AG04449 (cell line): ENCODE results near the gene IGSF21.

Source experiments
- CTCF ChIA-PET: fragments of 350-600 bp; formaldehyde crosslinking; extraction: SDS; loops from one replicate; lab custom pipeline; 2021; ENCODE audit warnings: antibody characterized with exemption; lab: Yijun Ruan, JAX
- POLR2A ChIA-PET: fragments of 400-600, 350-600 bp; formaldehyde crosslinking; extraction: SDS; loops from one replicate; lab custom pipeline; 2020; ENCODE audit warnings: antibody characterized with exemption, inconsistent platforms; lab: Yijun Ruan, JAX
- DNase-seq: peaks from one replicate; pipeline ENCODE4 v3.0.0-alpha.2; 2010; ENCODE audit warnings: low read depth, low spot score
- H3K4me3 ChIP-seq: 2 replicates; pipeline ENCODE4 v1.5.1; 2011; ENCODE audit warnings: low read depth, mild to moderate bottlenecking, control low read depth, low read length
- CTCF ChIP-seq: IDR thresholded peaks from one replicate; pipeline ENCODE4 v1.5.1; 2011; ENCODE audit warnings: mild to moderate bottlenecking, moderate library complexity, low read length, control low read depth, inconsistent platforms; ENCODE audit not compliant: insufficient read depth; ENCODE audit errors: missing control alignments

Gene IGSF21

DNA sequence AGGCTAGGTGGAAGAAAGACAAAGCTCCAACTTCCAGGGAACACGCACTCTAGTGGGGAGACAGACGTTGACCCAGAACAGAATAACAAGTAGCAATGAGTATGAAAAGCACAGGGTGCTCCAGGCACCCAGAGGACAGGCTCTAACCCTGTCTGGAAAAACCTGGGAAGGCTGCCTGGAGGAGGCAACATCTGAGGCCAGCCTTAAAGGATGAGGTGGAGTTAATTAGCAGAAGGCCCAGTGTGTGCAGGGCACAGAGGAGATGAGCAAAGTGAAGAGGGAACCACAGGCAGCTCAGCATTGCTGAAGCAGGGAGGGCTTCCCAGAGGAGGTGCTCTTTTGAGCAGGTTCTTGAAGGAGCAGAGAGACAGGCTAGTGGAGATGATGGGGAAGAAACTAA, 246.4 kb downstream of the IGSF21 start:
- no peak for TF ChIP-seq CTCF
- DNase-seq, result no peak
- ChIA-PET CTCF (no interaction called here), POLR2A (no interaction called here)
- H3K4me3 ChIP-seq, result no peak overlapping the region

GRCh38 chr1:18354612-18355011, 247.0 kb downstream of the IGSF21 start:
- no peak overlapping the region for H3K4me3 ChIP-seq
- CTCF ChIA-PET, result no interaction called here
- POLR2A ChIA-PET, result no interaction called here
- no peak for DNase-seq
- no peak for TF ChIP-seq CTCF

GRCh38 chr1:18357622-18358230, 250.1 kb downstream of the IGSF21 start:
- no peak for DNase-seq
- POLR2A ChIA-PET, result no interaction called here
- TF ChIP-seq CTCF, result no peak
- no peak overlapping the region for H3K4me3 ChIP-seq
- CTCF ChIA-PET, result no interaction called here

DNA sequence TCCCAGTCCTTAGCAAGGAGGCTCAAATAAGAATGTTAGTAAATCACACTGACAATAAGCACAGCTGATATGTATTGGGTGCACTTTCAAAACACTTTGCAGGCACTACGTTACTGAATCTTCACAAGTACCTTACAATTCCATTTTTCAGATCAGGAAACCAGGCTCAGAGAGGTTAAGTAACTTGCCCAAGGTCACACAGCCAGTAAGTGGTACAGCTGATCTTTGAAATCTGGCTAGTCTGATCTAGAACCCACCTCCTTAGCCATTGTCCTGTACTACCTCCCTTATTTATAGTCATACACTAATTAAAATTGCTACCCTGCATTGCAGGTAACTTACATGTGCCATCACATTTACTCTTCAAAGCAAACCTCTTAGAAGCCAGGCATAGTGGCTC, 251.0 kb downstream of the IGSF21 start:
- CTCF ChIA-PET, result no interaction called here
- POLR2A ChIA-PET, result no interaction called here
- no peak for DNase-seq
- no peak overlapping the region for H3K4me3 ChIP-seq
- no peak for TF ChIP-seq CTCF

- no peak for DNase-seq
- CTCF ChIA-PET, result no interaction called here
- POLR2A ChIA-PET, result no interaction called here
Observed at GRCh38 chr1:18360251-18360650, 252.7 kb downstream of the IGSF21 start.

DNA sequence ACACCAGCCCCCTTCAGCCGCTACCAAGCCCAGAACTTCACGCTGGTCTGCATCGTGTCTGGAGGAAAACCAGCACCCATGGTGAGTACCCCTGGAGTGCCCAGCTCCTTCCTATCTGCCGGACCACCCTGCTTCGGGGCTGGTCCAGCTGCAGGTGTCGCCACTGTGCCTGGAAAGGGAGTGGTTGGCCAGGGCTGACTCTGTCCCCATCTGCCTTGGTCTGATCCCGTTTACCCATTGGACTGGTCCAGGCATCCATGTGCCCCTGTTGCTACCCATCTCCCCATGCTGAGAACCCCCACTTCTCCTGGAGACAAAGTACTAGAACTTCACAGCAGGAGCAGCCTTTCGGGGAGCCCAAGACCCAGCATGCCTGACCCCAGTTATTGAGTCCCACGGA, 254.6 kb downstream of the IGSF21 start:
- ChIA-PET POLR2A (no interaction called here), CTCF (no interaction called here)
- no peak overlapping the region for H3K4me3 ChIP-seq
- no peak for TF ChIP-seq CTCF
- no peak for DNase-seq

More at GRCh38 chr1:18360251-18360650, 252.7 kb downstream of the IGSF21 start:
- no peak overlapping the region for H3K4me3 ChIP-seq
- no peak for TF ChIP-seq CTCF
